ENCODE data around the gene PLVAP. TPM values are rescaled to one million over a fixed set of nuclear protein-coding genes. Genes with fewer than 3 reads are reported as not detected.

The PLVAP gene
- total and polyA plus RNA-seq, 9 of the 15 experiments (the other 6 are each of a cell fraction or from before 2014, with no cell fraction given) = 0.09 to 0.84 (median 0.51) TPM; not detected in 4

DNA sequence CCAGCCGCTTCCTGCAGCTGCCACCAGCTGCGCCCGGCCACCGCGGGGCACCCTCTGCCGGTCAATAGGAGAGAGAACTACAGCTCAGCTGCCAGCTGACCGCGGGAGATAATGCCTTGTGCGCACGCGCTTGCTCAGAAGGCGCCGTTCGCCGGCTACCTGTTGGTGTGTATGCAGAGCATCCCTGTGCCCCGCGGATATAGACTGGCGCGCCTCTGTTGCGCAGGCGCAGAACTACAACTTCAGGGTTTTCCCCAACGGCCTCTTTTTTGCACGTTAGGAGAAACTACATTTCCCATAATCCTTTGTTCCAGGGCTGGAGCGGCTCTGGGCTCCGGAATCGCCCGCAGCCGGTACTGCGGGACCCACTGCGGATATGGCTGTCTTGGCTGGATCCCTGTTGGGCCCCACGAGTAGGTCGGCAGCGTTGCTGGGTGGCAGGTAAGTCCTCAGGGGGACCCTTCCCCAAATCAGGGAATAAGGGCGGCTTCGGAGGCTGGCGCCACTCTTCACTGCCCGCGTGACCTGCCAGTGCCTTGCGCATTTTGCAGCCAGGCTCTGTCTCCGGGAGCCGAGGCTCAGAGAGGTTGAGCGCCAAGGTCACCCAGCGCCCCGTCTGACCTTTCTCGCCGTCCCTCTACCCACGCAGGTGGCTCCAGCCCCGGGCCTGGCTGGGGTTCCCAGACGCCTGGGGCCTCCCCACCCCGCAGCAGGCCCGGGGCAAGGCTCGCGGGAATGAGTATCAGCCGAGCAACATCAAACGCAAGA, 71.4 kb downstream of the PLVAP start, which contains the start of gene MRPL34 (continued):
- peak; percentile 51; the same call in 1 of the 2 replicates for TF ChIP-seq ZSCAN29 (IDR thresholded peaks at IDR 0.05)
- peak; percentile 36 for TF ChIP-seq MXI1 (IDR thresholded peaks at IDR 0.05; ENCODE audit: low read depth, low read length)
- peak; percentile 88 for TF ChIP-seq ZBTB17 (CRISPR knock-in tag; IDR thresholded peaks at IDR 0.05)
- TF ChIP-seq, protein P1, sequence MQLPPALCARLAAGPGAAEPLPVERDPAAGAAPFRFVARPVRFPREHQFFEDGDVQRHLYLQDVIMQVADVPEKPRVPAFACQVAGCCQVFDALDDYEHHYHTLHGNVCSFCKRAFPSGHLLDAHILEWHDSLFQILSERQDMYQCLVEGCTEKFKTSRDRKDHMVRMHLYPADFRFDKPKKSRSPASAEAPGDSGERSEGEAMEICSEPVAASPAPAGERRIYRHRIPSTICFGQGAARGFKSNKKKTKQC (CRISPR knock-in tag; IDR thresholded peaks at IDR 0.05) = 0 out of 2 replicates have a peak, but pooled peaks have one; percentile 18
- 0 out of 2 replicates have a peak, but pooled peaks have one; percentile 26 for TF ChIP-seq NFIC (IDR thresholded peaks at IDR 0.05)
- no peak for TF ChIP-seq THAP12 (CRISPR knock-in tag; IDR thresholded peaks at IDR 0.05)
- TF ChIP-seq, protein P2, sequence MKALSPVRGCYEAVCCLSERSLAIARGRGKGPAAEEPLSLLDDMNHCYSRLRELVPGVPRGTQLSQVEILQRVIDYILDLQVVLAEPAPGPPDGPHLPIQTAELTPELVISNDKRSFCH (CRISPR knock-in tag; IDR thresholded peaks at IDR 0.05) = no peak
- TF ChIP-seq, protein P2 (tag; IDR thresholded peaks at IDR 0.05) = peak; percentile 75
- no peak for TF ChIP-seq ZC3H11A (IDR thresholded peaks at IDR 0.05; ENCODE audit: low read depth, low read length)
- no peak for TF ChIP-seq CEBPB (tag; IDR thresholded peaks at IDR 0.05)
- TF ChIP-seq PCBP2 (IDR thresholded peaks at IDR 0.05; ENCODE audit: low read depth, low read length, poor library complexity, severe bottlenecking) = no peak
- 0 out of 2 replicates have a peak, but pooled peaks have one; percentile 17 for TF ChIP-seq CREB3 (tag; conservative IDR thresholded peaks at IDR 0.05; ENCODE audit: low read depth)
- no peak for TF ChIP-seq TEAD2 (tag; IDR thresholded peaks at IDR 0.05)
- TF ChIP-seq ADNP (tag; IDR thresholded peaks at IDR 0.05) = no peak
- peak; percentile 51; the same call in 1 of the 2 replicates for TF ChIP-seq PKNOX1 (IDR thresholded peaks at IDR 0.05)
- peak; percentile 57 for TF ChIP-seq NUFIP1 (IDR thresholded peaks at IDR 0.05; ENCODE audit: partially characterized antibody)
- peak; percentile 55; the same call in 1 of the 2 replicates for TF ChIP-seq FOXJ2 (tag; IDR thresholded peaks at IDR 0.05)
- TF ChIP-seq HDAC2 (IDR thresholded peaks at IDR 0.05) = no peak
- TF ChIP-seq FOXK1 (CRISPR knock-in tag; IDR thresholded peaks at IDR 0.05; ENCODE audit: borderline replicate concordance) = 0 out of 2 replicates have a peak, but pooled peaks have one; percentile 60
- peak; percentile 78 for TF ChIP-seq ZEB2 (IDR thresholded peaks at IDR 0.05)
- TF ChIP-seq ZNF232 (CRISPR knock-in tag; IDR thresholded peaks at IDR 0.05) = no peak
- no peak for TF ChIP-seq ZNF354B (CRISPR knock-in tag; IDR thresholded peaks at IDR 0.05)

Measured in K562 (cell line).